ENCODE data around the gene CCDC152.

- no peak for TF ChIP-seq CTCF (IDR thresholded peaks at IDR 0.05; ENCODE audit: borderline replicate concordance, extremely low read depth, low read length, poor library complexity, severe bottlenecking)
- no peak for TF ChIP-seq EZH2 (IDR thresholded peaks at IDR 0.05; ENCODE audit: borderline replicate concordance, low read depth, low read length, severe bottlenecking)
These were observed 81.0 kb downstream of the CCDC152 start for GRCh38 chr5:42837601-42838000.
